Body of pancreas (tissue), 4 donors: ENCODE data around the gene TCAIM. TPM values are rescaled to one million over a fixed set of nuclear protein-coding genes. Genes with fewer than 3 reads are reported as not detected.
A peak's percentile ranks its signal among the peaks of the same experiment; 100 is the strongest.

Source experiments
- ATAC-seq: fragments of 150-250 bp; one replicate; pipeline ENCODE4 v1.9.1; 2016
- DNase-seq, 4 donors: peaks; one replicate each; pipeline ENCODE4 v3.0.0-alpha.2; 2019
- H3K27ac ChIP-seq, 4 donors: fragments of 200-600 bp; sonication (generic); 1 replicate in 3 of 4; 2 replicates in 1 of 4; pipeline versions ENCODE4 v1.5.1 to v1.6.1; 2016 to 2019; ENCODE audit warnings: mild to moderate bottlenecking in 1 of 4, mixed read lengths in 1 of 4, moderate library complexity in 1 of 4
- H3K27me3 ChIP-seq, 2 donors: fragments of 200-600 bp; sonication (generic); one replicate each; pipeline ENCODE4 v1.6.0; 2016; ENCODE audit warnings: mild to moderate bottlenecking in 1 of 2
- H3K36me3 ChIP-seq, 2 donors: fragments of 200-600 bp; sonication (generic); replicated peaks in 1 of 2; 2 replicates each; pipeline ENCODE4 v1.5.1; 2016; ENCODE audit warnings: low read depth in 2 of 2; ENCODE audit not compliant: insufficient read depth in 1 of 2
- H3K4me1 ChIP-seq: fragments of 200-600 bp; sonication (generic); one replicate; pipeline ENCODE4 v1.6.0; 2016
- H3K4me3 ChIP-seq, 2 donors: fragments of 200-600 bp; sonication (generic); 1 replicate in 1 of 2; 2 replicates in 1 of 2; pipeline ENCODE4 v1.5.1; 2016 to 2019
- H3K9me3 ChIP-seq, 3 donors: fragments of 200-600 bp; sonication (generic); 1 replicate in 2 of 3; 2 replicates in 1 of 3; pipeline ENCODE4 v1.5.1; 2016
- POLR2A ChIP-seq, 3 donors: fragments of 450-650 bp; IDR thresholded peaks; one replicate each; pipeline ENCODE4 v1.6.1; 2016; ENCODE audit warnings: antibody characterized with exemption in 3 of 3, mild to moderate bottlenecking in 2 of 3
- WGBS, 2 donors: methylation state at CpG; one replicate each; pipeline ENCODE4 v1.1.5; 2017; 5-methylcytosine and 5-hydroxymethylcytosine counted together
- intact Hi-C: fragments of 100-400 bp; cut with DNase I; formaldehyde crosslinking; loops from one replicate; pipeline ENCODE4 v1.15.1; 2023
- total RNA-seq, 2 donors: library from RNA; depleted of rRNA; stranded (reverse); fragments of >200 nt; gene quantifications; one replicate each; pipeline ENCODE4 v1.1.0, GENCODE V29; 2016
- TF ChIP-seq, protein P1 (sequence below), 7 experiments: fragments of 450-650 bp in 4 of 7; fragments of 200-600 bp in 3 of 7; sonication (generic) in 3 of 7; IDR thresholded peaks; one replicate each; pipeline ENCODE4 v1.5.1; 2016 to 2019; ENCODE audit warnings: antibody characterized with exemption in 7 of 7

TCAIM gene
- total RNA-seq, 2 donors from 2014 or later, result 14.8 to 15.6 TPM

DNA sequence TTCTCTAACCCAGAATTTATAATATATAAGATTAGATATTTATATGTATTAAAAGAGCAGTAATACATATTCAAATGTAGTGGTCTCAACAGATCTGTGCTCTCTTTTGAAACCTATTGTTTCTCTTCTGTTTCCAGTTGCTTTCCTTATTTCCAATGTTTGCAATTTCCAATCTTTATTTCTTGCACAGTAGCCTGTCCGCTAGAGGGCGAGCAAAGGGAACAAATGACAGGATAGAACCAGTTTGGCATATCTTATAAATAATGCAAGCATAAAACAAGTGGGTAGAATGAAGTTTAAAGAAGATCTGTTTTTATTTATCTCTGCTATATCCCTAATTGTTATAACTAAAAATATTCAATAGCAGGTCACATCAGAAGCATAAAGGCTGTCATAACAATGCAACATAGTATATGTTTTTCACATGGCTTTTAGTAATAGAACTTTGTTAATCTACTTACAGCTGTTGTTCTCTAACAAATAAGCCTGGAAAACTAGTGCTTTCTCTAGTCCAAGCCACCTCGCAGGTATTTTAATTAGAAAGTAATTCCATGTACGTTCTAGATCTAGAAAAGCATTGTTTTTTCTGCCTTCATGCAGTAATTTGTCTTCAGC is 15.1 kb upstream of the TCAIM start:
- intact Hi-C loops, result no loop called here
- H3K4me1 ChIP-seq, result peaks cover 18% of the 10 kb centered on the region
- no peaks in the 10 kb centered on the region for H3K9me3 ChIP-seq
- DNase-seq, result peak; percentile 78 to 88 (median 81)
- ATAC-seq, result peak; percentile 71
- WGBS, 2 donors, result 1 to 2% methylated on average over 4 of the region's 4 CpGs
- H3K27ac ChIP-seq, result no peak overlapping the region
- TF ChIP-seq POLR2A (IDR thresholded peaks at IDR 0.05), result no peak
- TF ChIP-seq, protein P1, sequence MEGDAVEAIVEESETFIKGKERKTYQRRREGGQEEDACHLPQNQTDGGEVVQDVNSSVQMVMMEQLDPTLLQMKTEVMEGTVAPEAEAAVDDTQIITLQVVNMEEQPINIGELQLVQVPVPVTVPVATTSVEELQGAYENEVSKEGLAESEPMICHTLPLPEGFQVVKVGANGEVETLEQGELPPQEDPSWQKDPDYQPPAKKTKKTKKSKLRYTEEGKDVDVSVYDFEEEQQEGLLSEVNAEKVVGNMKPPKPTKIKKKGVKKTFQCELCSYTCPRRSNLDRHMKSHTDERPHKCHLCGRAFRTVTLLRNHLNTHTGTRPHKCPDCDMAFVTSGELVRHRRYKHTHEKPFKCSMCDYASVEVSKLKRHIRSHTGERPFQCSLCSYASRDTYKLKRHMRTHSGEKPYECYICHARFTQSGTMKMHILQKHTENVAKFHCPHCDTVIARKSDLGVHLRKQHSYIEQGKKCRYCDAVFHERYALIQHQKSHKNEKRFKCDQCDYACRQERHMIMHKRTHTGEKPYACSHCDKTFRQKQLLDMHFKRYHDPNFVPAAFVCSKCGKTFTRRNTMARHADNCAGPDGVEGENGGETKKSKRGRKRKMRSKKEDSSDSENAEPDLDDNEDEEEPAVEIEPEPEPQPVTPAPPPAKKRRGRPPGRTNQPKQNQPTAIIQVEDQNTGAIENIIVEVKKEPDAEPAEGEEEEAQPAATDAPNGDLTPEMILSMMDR (IDR thresholded peaks at IDR 0.05), result peak; percentile 64 to 91 (median 81)
- H3K36me3 ChIP-seq, result no peaks in the 10 kb centered on the region
- no peak overlapping the region for H3K4me3 ChIP-seq
- no peaks in the 10 kb centered on the region for H3K27me3 ChIP-seq

DNA sequence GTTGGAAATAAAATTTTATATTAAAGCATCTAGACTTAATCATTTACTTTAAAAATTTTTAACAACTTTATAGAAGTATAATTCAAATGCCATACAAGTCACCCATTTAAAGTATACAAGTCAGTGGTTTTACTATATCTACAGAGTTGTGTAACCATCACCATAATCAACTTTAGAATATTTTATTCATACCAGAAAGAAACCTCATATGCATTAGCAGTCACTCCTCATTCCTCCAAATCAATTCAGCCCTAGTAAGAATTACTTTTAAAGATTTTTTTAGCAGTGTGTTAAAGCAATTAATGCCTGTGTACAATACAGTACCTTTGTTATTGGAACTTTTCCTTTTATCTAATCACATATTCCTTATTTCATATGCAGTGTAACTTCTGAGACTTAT is 14.0 kb upstream of the TCAIM start:
- Histone ChIP-seq H3K27ac (no peak overlapping the region), H3K36me3 (no peaks in the 10 kb centered on the region), H3K9me3 (no peaks in the 10 kb centered on the region), H3K4me3 (no peak overlapping the region), H3K4me1 (peaks cover 18% of the 10 kb centered on the region), H3K27me3 (no peaks in the 10 kb centered on the region)
- ATAC-seq (no peak), DNase-seq (no peak)
- TF ChIP-seq POLR2A (IDR thresholded peaks at IDR 0.05), result no peak
- TF ChIP-seq, protein P1 (IDR thresholded peaks at IDR 0.05), result no peak
- intact Hi-C loops, result no loop called here

DNA sequence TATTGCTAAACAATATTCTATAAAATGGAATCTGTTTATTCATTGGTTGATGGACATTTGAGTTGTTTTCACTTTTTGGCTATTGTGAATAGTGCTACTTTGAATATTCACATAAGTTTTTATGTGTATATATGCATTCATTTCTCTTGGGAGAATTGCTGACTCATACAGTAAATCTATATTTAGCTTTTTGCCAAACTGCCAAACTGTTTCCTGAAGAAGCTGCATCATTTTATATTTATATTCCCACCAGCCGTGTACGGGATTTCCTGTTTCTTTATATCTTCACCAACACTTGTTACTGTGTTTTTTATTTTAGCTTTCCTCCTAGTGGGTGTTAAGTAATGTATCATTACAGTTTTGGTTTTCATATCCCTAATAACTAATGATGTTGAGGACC is 12.5 kb upstream of the TCAIM start:
- intact Hi-C loops, result no loop called here
- Histone ChIP-seq H3K4me1 (peaks cover 15% of the 10 kb centered on the region), H3K36me3 (no peaks in the 10 kb centered on the region), H3K4me3 (no peak overlapping the region), H3K27me3 (no peaks in the 10 kb centered on the region), H3K9me3 (no peaks in the 10 kb centered on the region), H3K27ac (no peak overlapping the region)
- WGBS, 2 donors, result 38 to 52% methylated on average over 2 of the region's 2 CpGs
- DNase-seq (no peak), ATAC-seq (no peak)
- TF ChIP-seq, protein P1 (IDR thresholded peaks at IDR 0.05), result no peak
- no peak for TF ChIP-seq POLR2A (IDR thresholded peaks at IDR 0.05)

DNA sequence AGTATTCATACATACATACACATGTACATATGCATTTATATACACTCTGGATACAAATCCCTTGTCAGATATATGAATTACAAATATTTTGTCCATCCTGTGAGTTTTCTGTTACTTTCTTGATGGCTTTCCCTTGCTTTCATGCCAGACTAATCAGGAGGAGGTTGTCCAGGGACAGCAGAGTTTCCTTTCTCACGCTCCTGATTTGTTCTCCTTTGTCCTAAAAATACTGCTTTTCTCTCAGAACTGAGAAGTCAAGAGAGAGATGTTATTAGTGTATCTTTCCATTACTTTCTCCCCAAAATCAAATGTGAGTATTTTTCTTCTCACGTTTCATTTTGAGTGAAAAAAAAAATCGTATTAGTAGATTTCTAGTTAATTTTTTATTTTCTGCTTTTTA is 12.1 kb upstream of the TCAIM start:
- no peak for ATAC-seq
- DNase-seq, result no peak
- peaks cover 10% of the 10 kb centered on the region for H3K4me1 ChIP-seq
- no peak overlapping the region for H3K27ac ChIP-seq
- TF ChIP-seq, protein P1 (IDR thresholded peaks at IDR 0.05), result no peak
- TF ChIP-seq POLR2A (IDR thresholded peaks at IDR 0.05), result no peak
- no peaks in the 10 kb centered on the region for H3K27me3 ChIP-seq
- H3K4me3 ChIP-seq, result no peak overlapping the region
- 58 to 60% methylated on average over 3 of the region's 3 CpGs for WGBS, 2 donors
- intact Hi-C loops, result no loop called here
- no peaks in the 10 kb centered on the region for H3K36me3 ChIP-seq
- H3K9me3 ChIP-seq, result no peaks in the 10 kb centered on the region

DNA sequence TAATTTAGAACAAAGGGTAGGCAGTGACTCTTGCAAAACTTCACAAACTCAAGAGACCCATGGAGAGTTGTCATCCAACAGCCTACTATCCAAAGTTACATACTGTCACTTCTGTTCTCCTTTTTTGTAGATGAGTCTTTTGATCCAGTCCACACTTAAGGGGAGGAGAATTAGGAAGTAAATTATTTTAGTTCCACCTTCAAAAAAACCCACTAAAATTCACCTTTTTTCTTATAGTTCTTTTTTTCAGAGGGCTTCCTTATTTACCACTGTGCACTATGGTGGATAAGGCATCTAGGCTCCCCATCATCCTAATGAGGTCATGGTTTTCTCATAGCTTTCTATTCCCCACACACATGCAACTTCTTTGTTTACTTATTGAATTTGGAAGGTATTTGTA is 8.6 kb upstream of the TCAIM start:
- no peak overlapping the region for H3K4me3 ChIP-seq
- intact Hi-C loops, result no loop called here
- ATAC-seq, result no peak
- H3K9me3 ChIP-seq, result no peaks in the 10 kb centered on the region
- H3K27ac ChIP-seq, result no peak overlapping the region
- DNase-seq, result no peak
- H3K27me3 ChIP-seq, result no peaks in the 10 kb centered on the region
- no peaks in the 10 kb centered on the region for H3K4me1 ChIP-seq
- H3K36me3 ChIP-seq, result no peaks in the 10 kb centered on the region
- no peak for TF ChIP-seq POLR2A (IDR thresholded peaks at IDR 0.05)
- TF ChIP-seq, protein P1 (IDR thresholded peaks at IDR 0.05), result no peak
